Erythroblast (primary cell): Measurements from ENCODE around the gene ABCA5.

Experiments used
- GATA1 ChIP-seq: IDR thresholded peaks from 2 replicates; pipeline ENCODE4 v1.6.1; 2011; ENCODE audit warnings: low read depth, mild to moderate bottlenecking, control low read depth, low read length, moderate library complexity
- POLR2A ChIP-seq: IDR thresholded peaks from 2 replicates; pipeline ENCODE4 v1.6.1; 2011; ENCODE audit warnings: mild to moderate bottlenecking, low read length

DNA sequence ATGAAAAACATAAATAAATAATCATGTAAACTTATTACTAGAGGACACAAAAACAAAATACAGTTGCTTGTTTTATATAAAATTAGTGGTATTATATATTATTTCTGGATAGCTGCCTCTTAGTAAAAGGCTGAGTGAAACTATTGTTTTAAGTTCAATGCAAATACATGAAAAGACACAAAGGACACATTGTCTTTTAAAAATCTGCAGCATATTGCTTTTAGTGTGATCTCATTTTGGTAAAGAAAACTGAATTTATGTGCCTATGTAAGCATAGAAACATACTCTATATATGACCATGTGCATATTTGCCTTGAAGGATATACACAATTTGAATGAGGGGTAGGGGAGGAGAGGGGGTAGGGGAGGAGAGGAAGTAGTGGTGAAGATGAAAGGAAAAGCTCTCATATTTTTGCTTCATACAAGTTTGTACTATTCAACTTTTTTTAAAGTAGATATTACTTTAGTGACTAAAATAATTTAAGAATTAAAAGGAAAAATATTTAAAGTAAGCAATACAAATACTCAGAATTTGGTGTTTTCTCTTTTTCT, 104.2 kb downstream of the ABCA5 start:
- no peak for TF ChIP-seq POLR2A
- no peak for TF ChIP-seq GATA1
